Cardiac muscle cell (in vitro differentiated cells and primary cell): ENCODE results near the gene OR5J2. TPM values are rescaled to one million over a fixed set of nuclear protein-coding genes. Genes with fewer than 3 reads are reported as not detected.
"Not testable (repeated sequence)": the region's sequence is repeated elsewhere in the genome, so short reads cannot be mapped to it uniquely, and the experiment has no call there.

Experiments
- DNase-seq, 2 donors: peaks; one replicate each; pipeline versions ENCODE4 v3.0.0 to v3.0.0-alpha.2; 2010 to 2017; ENCODE audit warnings: low read depth in 1 of 2, low spot score in 1 of 2
- H3K27ac ChIP-seq: fragments of 200-600 bp; sonication (generic); 2 replicates; pipeline ENCODE4 v1.5.1; 2016
- H3K27me3 ChIP-seq: fragments of 200-600 bp; sonication (generic); 2 replicates; pipeline ENCODE4 v1.6.0; 2016; ENCODE audit warnings: control low read depth
- H3K36me3 ChIP-seq: fragments of 200-600 bp; sonication (generic); 2 replicates; pipeline ENCODE4 v1.5.1; 2016; ENCODE audit warnings: control low read depth
- H3K4me1 ChIP-seq: fragments of 200-600 bp; sonication (generic); 2 replicates; pipeline ENCODE4 v1.8.1; 2017; ENCODE audit warnings: low read depth, mild to moderate bottlenecking, mixed run types
- H3K4me3 ChIP-seq: fragments of 200-600 bp; sonication (generic); 2 replicates; pipeline ENCODE4 v1.5.1; 2016; ENCODE audit warnings: mild to moderate bottlenecking
- H3K9me3 ChIP-seq: fragments of 200-600 bp; sonication (generic); 2 replicates; pipeline ENCODE4 v1.5.1; 2017; ENCODE audit warnings: low read depth, mild to moderate bottlenecking, control low read depth
- polyA plus RNA-seq: library from polyadenylated mRNA; unstranded; fragments of >200 nt; fragmentation: Nextera tagmentation; extraction: Ambion mirVana; gene quantifications from 2 replicates; pipeline ENCODE4 v1.2.1, GENCODE V29; 2016
- total RNA-seq: library from RNA; depleted of rRNA; stranded (reverse); fragments of >200 nt; gene quantifications from 2 replicates; pipeline ENCODE4 v1.2.3, GENCODE V29; 2016
- TF ChIP-seq, protein P1 (sequence below): IDR thresholded peaks from 2 replicates; pipeline ENCODE4 v1.5.1; 2012; ENCODE audit warnings: low read depth, mild to moderate bottlenecking, low read length

Gene OR5J2
- total and polyA plus RNA-seq, 2 experiments from 2014 or later, result not detected

DNA sequence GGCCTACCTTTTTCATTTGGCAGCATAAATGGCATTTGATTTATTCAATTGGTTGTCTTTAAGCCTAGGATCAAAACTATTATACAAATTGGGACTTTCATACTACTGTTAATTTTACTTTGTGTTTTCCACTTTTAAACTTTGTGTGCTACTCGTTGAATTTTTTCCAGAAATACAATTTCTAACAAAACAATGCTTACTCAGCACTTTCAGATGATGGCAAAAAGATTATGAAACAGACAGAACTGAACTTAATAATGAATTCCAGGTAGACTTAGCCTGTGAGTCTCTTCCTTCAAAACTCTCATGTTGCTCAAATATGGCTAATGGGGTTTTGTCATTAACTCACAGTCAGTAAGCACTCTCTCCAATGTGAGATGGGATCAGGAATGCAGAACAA lies 31.4 kb downstream of the OR5J2 start:
- no peak overlapping the region for H3K4me3 ChIP-seq
- no peak overlapping the region for H3K27ac ChIP-seq
- TF ChIP-seq, protein P1, sequence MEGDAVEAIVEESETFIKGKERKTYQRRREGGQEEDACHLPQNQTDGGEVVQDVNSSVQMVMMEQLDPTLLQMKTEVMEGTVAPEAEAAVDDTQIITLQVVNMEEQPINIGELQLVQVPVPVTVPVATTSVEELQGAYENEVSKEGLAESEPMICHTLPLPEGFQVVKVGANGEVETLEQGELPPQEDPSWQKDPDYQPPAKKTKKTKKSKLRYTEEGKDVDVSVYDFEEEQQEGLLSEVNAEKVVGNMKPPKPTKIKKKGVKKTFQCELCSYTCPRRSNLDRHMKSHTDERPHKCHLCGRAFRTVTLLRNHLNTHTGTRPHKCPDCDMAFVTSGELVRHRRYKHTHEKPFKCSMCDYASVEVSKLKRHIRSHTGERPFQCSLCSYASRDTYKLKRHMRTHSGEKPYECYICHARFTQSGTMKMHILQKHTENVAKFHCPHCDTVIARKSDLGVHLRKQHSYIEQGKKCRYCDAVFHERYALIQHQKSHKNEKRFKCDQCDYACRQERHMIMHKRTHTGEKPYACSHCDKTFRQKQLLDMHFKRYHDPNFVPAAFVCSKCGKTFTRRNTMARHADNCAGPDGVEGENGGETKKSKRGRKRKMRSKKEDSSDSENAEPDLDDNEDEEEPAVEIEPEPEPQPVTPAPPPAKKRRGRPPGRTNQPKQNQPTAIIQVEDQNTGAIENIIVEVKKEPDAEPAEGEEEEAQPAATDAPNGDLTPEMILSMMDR, result no peak
- no peaks in the 10 kb centered on the region for H3K27me3 ChIP-seq
- no peaks in the 10 kb centered on the region for H3K9me3 ChIP-seq
- H3K36me3 ChIP-seq, result no peaks in the 10 kb centered on the region
- no peak for DNase-seq
- no peaks in the 10 kb centered on the region for H3K4me1 ChIP-seq

DNA sequence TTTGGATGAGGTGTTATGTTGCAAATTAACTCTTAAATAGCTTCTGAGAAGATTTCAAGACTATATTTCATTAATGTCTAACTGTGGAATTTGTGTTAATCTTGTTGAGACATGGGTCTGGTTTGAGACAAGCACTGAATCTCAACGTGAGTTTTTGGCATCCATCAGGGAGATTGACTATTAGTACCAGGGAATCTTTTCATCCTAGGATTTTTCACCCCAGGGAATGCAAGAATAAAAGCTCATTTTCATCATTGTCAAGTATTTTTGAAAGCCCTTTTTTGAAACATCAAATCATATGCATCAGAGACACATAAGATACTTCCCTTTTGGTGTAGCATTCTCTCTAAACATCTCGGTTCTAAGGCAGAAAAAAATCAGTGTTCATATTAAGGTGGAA lies 38.1 kb downstream of the OR5J2 start:
- no peak overlapping the region for H3K4me3 ChIP-seq
- no peak for DNase-seq
- TF ChIP-seq, protein P1, result no peak
- no peaks in the 10 kb centered on the region for H3K27me3 ChIP-seq
- no peaks in the 10 kb centered on the region for H3K4me1 ChIP-seq
- no peak overlapping the region for H3K27ac ChIP-seq
- no peaks in the 10 kb centered on the region for H3K36me3 ChIP-seq
- no peaks in the 10 kb centered on the region for H3K9me3 ChIP-seq

DNA sequence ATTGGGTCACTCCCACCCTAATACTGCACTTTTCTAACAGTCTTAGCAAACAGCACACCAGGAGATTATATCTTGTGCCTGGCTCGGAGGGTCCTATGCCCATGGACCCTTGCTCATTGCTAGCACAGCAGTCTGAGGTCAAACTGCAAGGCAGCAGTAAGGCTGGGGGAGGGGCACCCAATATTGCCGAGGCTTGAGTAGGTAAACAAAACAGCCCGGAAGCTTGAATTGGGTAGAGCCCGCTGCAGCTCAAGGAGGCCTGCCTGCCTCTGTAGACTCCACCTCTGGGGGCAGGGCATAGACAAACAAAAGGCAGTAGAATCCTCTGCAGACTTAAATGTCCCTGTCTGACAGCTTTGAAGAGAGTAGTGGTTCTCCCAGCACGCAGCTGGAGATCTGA lies 43.3 kb downstream of the OR5J2 start:
- not testable (repeated sequence) for H3K36me3 ChIP-seq, H3K27me3 ChIP-seq, H3K9me3 ChIP-seq, H3K4me1 ChIP-seq, H3K27ac ChIP-seq, H3K4me3 ChIP-seq, DNase-seq

Other genes with a start within 250 kb of the OR5J2 start
- gene OR5I1, start 240.2 kb upstream of the OR5J2 start, total RNA-seq, result not detected in 2 replicates
- gene OR5I1, start 240.2 kb upstream of the OR5J2 start, polyA plus RNA-seq, result not detected in 2 replicates
- not detected in 2 replicates for gene OR10AG1, start 206.7 kb upstream of the OR5J2 start, total RNA-seq
- not detected in 2 replicates for gene OR10AG1, start 206.7 kb upstream of the OR5J2 start, polyA plus RNA-seq
- gene OR5F1, start 182.0 kb upstream of the OR5J2 start, total RNA-seq, result not detected in 2 replicates
- gene OR5F1, start 182.0 kb upstream of the OR5J2 start, polyA plus RNA-seq, result not detected in 2 replicates
- gene OR5AS1, start 149.0 kb upstream of the OR5J2 start, total RNA-seq, result not detected in 2 replicates
- not detected in 2 replicates for gene OR5AS1, start 149.0 kb upstream of the OR5J2 start, polyA plus RNA-seq
- gene OR8I2, start 83.3 kb upstream of the OR5J2 start, total RNA-seq, result not detected in 2 replicates
- gene OR8I2, start 83.3 kb upstream of the OR5J2 start, polyA plus RNA-seq, result not detected in 2 replicates
- gene OR8H2, start 72.9 kb upstream of the OR5J2 start, total RNA-seq, result not detected in 2 replicates
- gene OR8H2, start 72.9 kb upstream of the OR5J2 start, polyA plus RNA-seq, result not detected in 2 replicates
- gene OR8H3, start 54.2 kb upstream of the OR5J2 start, total RNA-seq, result not detected in 2 replicates
- not detected in 2 replicates for gene OR8H3, start 54.2 kb upstream of the OR5J2 start, polyA plus RNA-seq
- gene OR8J3, start 36.4 kb upstream of the OR5J2 start, total RNA-seq, result not detected in 2 replicates
- gene OR8J3, start 36.4 kb upstream of the OR5J2 start, polyA plus RNA-seq, result not detected in 2 replicates
- not detected in 2 replicates for gene OR8K5, start 16.3 kb upstream of the OR5J2 start, total RNA-seq
- gene OR8K5, start 16.3 kb upstream of the OR5J2 start, polyA plus RNA-seq, result not detected in 2 replicates
- not detected in 2 replicates for gene OR5T2, start 57.6 kb downstream of the OR5J2 start, total RNA-seq
- not detected in 2 replicates for gene OR5T2, start 57.6 kb downstream of the OR5J2 start, polyA plus RNA-seq
- not detected in 2 replicates for gene OR5T3, start 75.6 kb downstream of the OR5J2 start, total RNA-seq
- gene OR5T3, start 75.6 kb downstream of the OR5J2 start, polyA plus RNA-seq, result not detected in 2 replicates
- not detected in 2 replicates for gene OR5T1, start 97.5 kb downstream of the OR5J2 start, total RNA-seq
- not detected in 2 replicates for gene OR5T1, start 97.5 kb downstream of the OR5J2 start, polyA plus RNA-seq
- gene OR8H1, start 115.6 kb downstream of the OR5J2 start, total RNA-seq, result not detected in 2 replicates
- gene OR8H1, start 115.6 kb downstream of the OR5J2 start, polyA plus RNA-seq, result not detected in 2 replicates
- gene OR8K3, start 138.5 kb downstream of the OR5J2 start, total RNA-seq, result not detected in 2 replicates
- not detected in 2 replicates for gene OR8K3, start 138.5 kb downstream of the OR5J2 start, polyA plus RNA-seq
- not detected in 2 replicates for gene OR8K1, start 169.4 kb downstream of the OR5J2 start, total RNA-seq
- not detected in 2 replicates for gene OR8K1, start 169.4 kb downstream of the OR5J2 start, polyA plus RNA-seq
- gene OR8J1, start 177.7 kb downstream of the OR5J2 start, total RNA-seq, result not detected in 2 replicates
- not detected in 2 replicates for gene OR8J1, start 177.7 kb downstream of the OR5J2 start, polyA plus RNA-seq
- not detected in 2 replicates for gene OR8U1, start 199.0 kb downstream of the OR5J2 start, total RNA-seq
- gene OR8U1, start 199.0 kb downstream of the OR5J2 start, polyA plus RNA-seq, result not detected in 2 replicates
- gene OR5AL1, start 236.1 kb downstream of the OR5J2 start, total RNA-seq, result not detected in 2 replicates
- gene OR5AL1, start 236.1 kb downstream of the OR5J2 start, polyA plus RNA-seq, result not detected in 2 replicates